Lower leg skin (tissue), 4 donors: ENCODE measurements around the gene AKT3. TPM values are rescaled to one million over a fixed set of nuclear protein-coding genes. Genes with fewer than 3 reads are reported as not detected.

Source experiments
- DNase-seq, 2 donors: peaks; one replicate each; pipeline ENCODE4 v3.0.0-alpha.2; 2019; ENCODE audit warnings: low spot score in 2 of 2
- H3K4me3 ChIP-seq: fragments of 200-600 bp; sonication (generic); 2 replicates; pipeline ENCODE4 v1.5.1; 2017; ENCODE audit warnings: mild to moderate bottlenecking, low read depth; ENCODE audit not compliant: poor library complexity, severe bottlenecking
- CTCF ChIP-seq, 3 donors: fragments of 450-650 bp; IDR thresholded peaks; one replicate each; pipeline ENCODE4 v1.5.1; 2016; ENCODE audit warnings: antibody characterized with exemption in 3 of 3, mild to moderate bottlenecking in 3 of 3, moderate library complexity in 2 of 3
- POLR2A ChIP-seq, 2 donors: fragments of 450-650 bp; IDR thresholded peaks; one replicate each; pipeline ENCODE4 v1.6.1; 2016 to 2017; ENCODE audit warnings: antibody characterized with exemption in 2 of 2, mild to moderate bottlenecking in 1 of 2, moderate library complexity in 1 of 2
- WGBS, 2 donors: methylation state at CpG; one replicate each; pipeline ENCODE4 v1.1.5; 2018; 5-methylcytosine and 5-hydroxymethylcytosine counted together
- intact Hi-C: fragments of 100-400 bp; cut with DNase I; formaldehyde crosslinking; loops from one replicate; pipeline ENCODE4 v1.15.0; 2023; ENCODE audit warnings: low total_unique reads
- total RNA-seq, 4 donors: library from RNA; depleted of rRNA; stranded (reverse); fragments of >200 nt; gene quantifications; one replicate each; pipeline ENCODE4 v1.1.0, GENCODE V29; 2016

Gene AKT3
- total RNA-seq, 4 donors from 2014 or later = 7.8 to 16.3 (median 10.4) TPM

- TF ChIP-seq CTCF (IDR thresholded peaks at IDR 0.05) (no peak), POLR2A (IDR thresholded peaks at IDR 0.05) (no peak)
- no peak for DNase-seq
- H3K4me3 ChIP-seq = no peak overlapping the region
- intact Hi-C loops = no loop called here
Measured at GRCh38 chr1:243539636-243540035, 310.4 kb downstream of the AKT3 start.

GRCh38 chr1:243535014-243535413, 315.0 kb downstream of the AKT3 start:
- no peak for TF ChIP-seq POLR2A (IDR thresholded peaks at IDR 0.05)
- no peak for TF ChIP-seq CTCF (IDR thresholded peaks at IDR 0.05)
- no peak overlapping the region for H3K4me3 ChIP-seq
- 96 to 97% methylated on average over 1 of the region's 1 CpG for WGBS, 2 donors
- intact Hi-C loops = no loop called here
- no peak for DNase-seq

DNA sequence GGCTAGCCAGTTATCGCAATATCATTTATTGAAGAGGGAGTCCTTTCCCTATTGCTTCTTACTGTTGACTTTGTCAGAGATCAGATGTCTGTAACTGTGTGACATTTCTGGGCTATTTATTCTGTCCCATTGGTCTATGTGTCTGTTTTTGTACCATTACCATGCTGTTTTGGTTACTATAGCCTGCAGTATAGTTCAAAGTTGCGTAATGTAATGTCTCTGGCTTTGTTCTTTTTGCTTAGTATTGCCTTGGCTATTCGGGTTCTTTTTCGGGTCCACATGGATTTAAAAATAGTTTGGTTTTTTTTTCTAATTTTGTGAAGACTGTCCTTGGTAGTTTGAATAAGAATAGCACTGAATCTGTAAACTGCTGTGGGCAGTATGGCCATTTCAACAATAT, 320.5 kb downstream of the AKT3 start:
- DNase-seq = no peak
- TF ChIP-seq POLR2A (IDR thresholded peaks at IDR 0.05) = no peak
- no peak for TF ChIP-seq CTCF (IDR thresholded peaks at IDR 0.05)
- WGBS, 2 donors = 94 to 96% methylated on average over 4 of the region's 4 CpGs
- H3K4me3 ChIP-seq = no peak overlapping the region
- intact Hi-C loops = no loop called here

DNA sequence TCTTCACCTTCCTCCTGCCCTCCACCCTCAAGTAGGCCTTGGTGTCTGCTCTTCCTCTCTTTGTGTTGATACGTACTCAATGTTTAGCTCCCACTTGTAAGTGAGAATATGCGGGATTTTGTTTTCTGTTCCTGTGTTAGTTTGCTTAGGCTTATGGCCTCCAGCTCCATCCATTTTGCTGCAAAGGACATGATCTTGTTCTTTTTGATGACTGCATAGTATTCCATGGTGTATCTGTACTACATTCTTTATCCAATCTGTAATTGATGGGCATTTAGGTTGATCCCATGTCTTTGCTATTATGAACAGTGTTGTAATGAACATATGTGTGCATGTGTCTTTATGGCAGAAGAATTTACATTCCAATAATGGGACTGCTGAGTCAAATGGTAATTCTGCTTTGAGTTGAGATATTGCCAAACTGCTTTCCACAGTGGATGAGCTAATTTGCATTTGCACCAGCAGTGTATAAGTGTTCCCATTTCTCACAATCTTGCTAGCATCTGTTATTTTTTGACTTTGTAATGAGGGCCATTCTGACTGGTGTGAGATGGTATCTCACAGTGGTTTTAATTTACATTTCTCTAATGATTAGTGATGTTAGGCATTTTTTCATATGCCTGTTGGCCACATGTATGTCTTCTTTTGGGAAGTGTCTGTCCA, 321.5 kb downstream of the AKT3 start:
- DNase-seq = no peak
- 95 to 97% methylated on average over 2 of the region's 2 CpGs for WGBS, 2 donors
- intact Hi-C loops = no loop called here
- TF ChIP-seq POLR2A (IDR thresholded peaks at IDR 0.05) = no peak
- TF ChIP-seq CTCF (IDR thresholded peaks at IDR 0.05) = no peak
- no peak overlapping the region for H3K4me3 ChIP-seq

GRCh38 chr1:243526180-243526579, 323.9 kb downstream of the AKT3 start:
- intact Hi-C loops = no loop called here
- WGBS, 2 donors = 93 to 94% methylated on average over 7 of the region's 7 CpGs
- H3K4me3 ChIP-seq = no peak overlapping the region
- TF ChIP-seq CTCF (IDR thresholded peaks at IDR 0.05) (no peak), POLR2A (IDR thresholded peaks at IDR 0.05) (no peak)
- DNase-seq = no peak

GRCh38 chr1:243525085-243525487, 325.0 kb downstream of the AKT3 start:
- intact Hi-C loops = no loop called here
- no peak for TF ChIP-seq POLR2A (IDR thresholded peaks at IDR 0.05)
- no peak for TF ChIP-seq CTCF (IDR thresholded peaks at IDR 0.05)
- H3K4me3 ChIP-seq = no peak overlapping the region
- 53 to 59% methylated on average over 2 of the region's 2 CpGs for WGBS, 2 donors
- DNase-seq = no peak
